GM23338 (cell line): ENCODE data around the gene SEC16A. TPM values are rescaled to one million over a fixed set of nuclear protein-coding genes. Genes with fewer than 3 reads are reported as not detected.

ENCODE experiments used
- ATAC-seq: fragments of 200-7000 bp; cut with Tn5 transposase; 3 replicates; pipeline ENCODE4 v1.9.1; 2020
- DNase-seq: peaks from one replicate; pipeline ENCODE4 v3.0.0-alpha.2; 2015; ENCODE audit warnings: low spot score
- H2AFZ ChIP-seq: fragments of 200-600 bp; sonication (generic); 2 replicates; pipeline ENCODE4 v1.8.0; 2016; ENCODE audit warnings: antibody characterized with exemption, mild to moderate bottlenecking, moderate library complexity
- H3F3A ChIP-seq: fragments of 200-600 bp; sonication (generic); replicated peaks from 2 replicates; pipeline ENCODE4 v1.8.0; 2017; ENCODE audit warnings: antibody characterized with exemption, mixed run types, low read depth
- H3K27ac ChIP-seq: fragments of 200-600 bp; sonication (generic); 2 replicates; pipeline ENCODE4 v1.6.1; 2016; ENCODE audit warnings: low read depth
- H3K27me3 ChIP-seq: fragments of 200-600 bp; sonication (generic); 2 replicates; pipeline ENCODE4 v1.8.0; 2016; ENCODE audit warnings: mild to moderate bottlenecking, mixed run types, moderate library complexity; ENCODE audit not compliant: insufficient read depth
- H3K36me3 ChIP-seq: fragments of 200-600 bp; sonication (generic); 2 replicates; pipeline ENCODE4 v1.8.0; 2016; ENCODE audit warnings: mild to moderate bottlenecking; ENCODE audit not compliant: insufficient read depth
- H3K4me1 ChIP-seq: fragments of 200-600 bp; sonication (generic); 2 replicates; pipeline ENCODE4 v1.8.0; 2016; ENCODE audit warnings: mild to moderate bottlenecking, moderate library complexity; ENCODE audit not compliant: insufficient read depth
- H3K4me2 ChIP-seq: fragments of 200-600 bp; sonication (generic); 2 replicates; pipeline ENCODE4 v1.7.1; 2017; ENCODE audit warnings: mixed run types
- H3K4me3 ChIP-seq: fragments of 200-600 bp; sonication (generic); 2 replicates; pipeline ENCODE4 v1.6.1; 2016; ENCODE audit warnings: mixed run types
- H3K79me2 ChIP-seq: fragments of 200-600 bp; sonication (generic); replicated peaks from 2 replicates; pipeline ENCODE4 v1.8.0; 2017; ENCODE audit warnings: mild to moderate bottlenecking; ENCODE audit not compliant: insufficient read depth
- H3K9me2 ChIP-seq: fragments of 200-600 bp; sonication (generic); 2 replicates; pipeline ENCODE4 v1.8.0; 2017; ENCODE audit not compliant: insufficient read depth
- H4K20me1 ChIP-seq: fragments of 200-600 bp; sonication (generic); replicated peaks from 2 replicates; pipeline ENCODE4 v1.8.0; 2017; ENCODE audit warnings: mild to moderate bottlenecking; ENCODE audit not compliant: insufficient read depth
- H3K27ac Mint-ChIP-seq: 2 replicates; pipeline ENCODE4 v1.8.0; 2020; ENCODE audit warnings: inconsistent platforms, mild to moderate bottlenecking, moderate library complexity, mixed read lengths
- H3K27me3 Mint-ChIP-seq: 3 replicates; pipeline ENCODE4 v1.8.0; 2022; ENCODE audit warnings: low read depth, mild to moderate bottlenecking, moderate library complexity, mixed read lengths, inconsistent platforms; ENCODE audit not compliant: insufficient read depth, poor library complexity
- H3K36me3 Mint-ChIP-seq: 3 replicates; pipeline ENCODE4 v1.8.0; 2021; ENCODE audit warnings: low read depth, mild to moderate bottlenecking, inconsistent platforms, moderate library complexity, mixed read lengths
- H3K4me1 Mint-ChIP-seq: 3 replicates; pipeline ENCODE4 v1.8.0; 2020; ENCODE audit warnings: mild to moderate bottlenecking, inconsistent platforms, mixed read lengths
- H3K4me3 Mint-ChIP-seq: 3 replicates; pipeline ENCODE4 v1.8.0; 2021; ENCODE audit warnings: moderate library complexity, mild to moderate bottlenecking, inconsistent platforms, mixed read lengths
- H3K9me3 Mint-ChIP-seq: 3 replicates; pipeline ENCODE4 v1.8.0; 2020; ENCODE audit warnings: moderate library complexity, mild to moderate bottlenecking, inconsistent platforms, mixed read lengths
- EZH2phosphoT487 ChIP-seq: fragments of 200-600 bp; sonication (generic); IDR thresholded peaks from one replicate; pipeline ENCODE4 v1.8.1; 2018; ENCODE audit warnings: antibody characterized with exemption; ENCODE audit not compliant: unreplicated experiment
- NANOG ChIP-seq: IDR thresholded peaks from 2 replicates; pipeline ENCODE4 v1.6.1; 2016; ENCODE audit warnings: antibody characterized with exemption, borderline replicate concordance
- ZNF114 ChIP-seq: fragments of 250-450 bp; sonication (Bioruptor Pico); IDR thresholded peaks from 2 replicates; pipeline ENCODE4 v1.5.0; 2020; ENCODE audit warnings: mild to moderate bottlenecking, moderate library complexity
- ZNF331 ChIP-seq: fragments of 250-450 bp; sonication (Bioruptor Pico); IDR thresholded peaks from 2 replicates; pipeline ENCODE4 v1.5.0; 2020; ENCODE audit warnings: low read depth, mild to moderate bottlenecking, moderate library complexity
- ZNF462 ChIP-seq: fragments of 250-450 bp; sonication (Bioruptor Pico); IDR thresholded peaks from 2 replicates; pipeline ENCODE4 v1.5.0; 2020; ENCODE audit warnings: mild to moderate bottlenecking, moderate library complexity
- polyA plus RNA-seq: library from polyadenylated mRNA; unstranded; fragments of >200 nt; fragmentation: Nextera tagmentation; extraction: Ambion mirVana; gene quantifications from 2 replicates; pipeline ENCODE4 v1.2.1, GENCODE V29; 2016
- total RNA-seq: library from RNA; depleted of rRNA; stranded (reverse); fragments of >200 nt; shearing (Covaris generic); gene quantifications from 2 replicates; pipeline ENCODE4 v1.2.3, GENCODE V29; 2014
- TF ChIP-seq, protein P1 (sequence below): IDR thresholded peaks from one replicate; pipeline ENCODE4 v1.6.1; 2018; ENCODE audit warnings: antibody characterized with exemption; ENCODE audit not compliant: unreplicated experiment

SEC16A gene
- total and polyA plus RNA-seq, 2 experiments from 2014 or later = 34.0 to 59.2 TPM

DNA sequence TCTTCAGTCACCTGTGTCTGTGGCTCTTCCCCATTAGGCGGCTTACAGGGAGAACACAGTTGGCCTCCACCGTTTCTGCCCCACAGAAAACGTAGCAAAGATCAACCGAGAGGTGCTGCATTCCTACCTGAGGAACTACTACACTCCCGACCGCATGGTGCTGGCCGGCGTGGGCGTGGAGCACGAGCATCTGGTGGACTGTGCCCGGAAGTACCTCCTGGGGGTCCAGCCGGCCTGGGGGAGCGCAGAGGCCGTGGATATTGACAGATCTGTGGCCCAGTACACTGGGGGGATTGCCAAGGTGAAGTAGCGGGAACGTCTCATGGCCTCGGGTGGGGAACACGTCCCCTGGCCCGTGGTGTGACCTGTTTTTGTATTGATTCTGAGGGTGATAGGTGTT, 65.9 kb downstream of the SEC16A start:
- H3K4me3 ChIP-seq = no peak overlapping the region
- Mint-ChIP-seq H3K27ac (no peak overlapping the region), H3K9me3 (no peaks in the 10 kb centered on the region), H3K36me3 (peaks cover 79% of the 10 kb centered on the region), H3K4me3 (no peak overlapping the region), H3K4me1 (no peaks in the 10 kb centered on the region; the same call in 2 of the 3 replicates), H3K27me3 (peaks cover 11% of the 10 kb centered on the region)
- peaks cover 10% of the 10 kb centered on the region; the same call in 1 of the 2 replicates for H3F3A ChIP-seq
- no peak overlapping the region for H3K4me2 ChIP-seq
- no peaks in the 10 kb centered on the region for H3K27me3 ChIP-seq
- no peaks in the 10 kb centered on the region for H3K9me2 ChIP-seq
- TF ChIP-seq NANOG = no peak
- TF ChIP-seq EZH2phosphoT487 = peak; percentile 40
- no peaks in the 10 kb centered on the region; the same call in 1 of the 2 replicates for H3K4me1 ChIP-seq
- peaks cover 28% of the 10 kb centered on the region for H3K36me3 ChIP-seq
- no peak overlapping the region for H2AFZ ChIP-seq
- H4K20me1 ChIP-seq = peaks cover 8% of the 10 kb centered on the region
- H3K27ac ChIP-seq = no peak overlapping the region
- peaks cover 30% of the 10 kb centered on the region for H3K79me2 ChIP-seq
- ATAC-seq = no peak
- DNase-seq = no peak

- Histone ChIP-seq H3K27ac (no peak overlapping the region), H3K4me1 (peaks cover 2% of the 10 kb centered on the region; the same call in 1 of the 2 replicates), H3K4me2 (no peak overlapping the region), H2AFZ (no peak overlapping the region), H3F3A (peaks cover 14% of the 10 kb centered on the region; the same call in 1 of the 2 replicates), H3K27me3 (no peaks in the 10 kb centered on the region), H3K79me2 (peaks cover 35% of the 10 kb centered on the region), H3K4me3 (no peak overlapping the region), H3K9me2 (no peaks in the 10 kb centered on the region), H4K20me1 (peaks cover 13% of the 10 kb centered on the region), H3K36me3 (peaks cover 30% of the 10 kb centered on the region)
- TF ChIP-seq ZNF331 (CRISPR knock-in tag) = no peak
- no peak for TF ChIP-seq ZNF114 (CRISPR knock-in tag)
- TF ChIP-seq, protein P1, sequence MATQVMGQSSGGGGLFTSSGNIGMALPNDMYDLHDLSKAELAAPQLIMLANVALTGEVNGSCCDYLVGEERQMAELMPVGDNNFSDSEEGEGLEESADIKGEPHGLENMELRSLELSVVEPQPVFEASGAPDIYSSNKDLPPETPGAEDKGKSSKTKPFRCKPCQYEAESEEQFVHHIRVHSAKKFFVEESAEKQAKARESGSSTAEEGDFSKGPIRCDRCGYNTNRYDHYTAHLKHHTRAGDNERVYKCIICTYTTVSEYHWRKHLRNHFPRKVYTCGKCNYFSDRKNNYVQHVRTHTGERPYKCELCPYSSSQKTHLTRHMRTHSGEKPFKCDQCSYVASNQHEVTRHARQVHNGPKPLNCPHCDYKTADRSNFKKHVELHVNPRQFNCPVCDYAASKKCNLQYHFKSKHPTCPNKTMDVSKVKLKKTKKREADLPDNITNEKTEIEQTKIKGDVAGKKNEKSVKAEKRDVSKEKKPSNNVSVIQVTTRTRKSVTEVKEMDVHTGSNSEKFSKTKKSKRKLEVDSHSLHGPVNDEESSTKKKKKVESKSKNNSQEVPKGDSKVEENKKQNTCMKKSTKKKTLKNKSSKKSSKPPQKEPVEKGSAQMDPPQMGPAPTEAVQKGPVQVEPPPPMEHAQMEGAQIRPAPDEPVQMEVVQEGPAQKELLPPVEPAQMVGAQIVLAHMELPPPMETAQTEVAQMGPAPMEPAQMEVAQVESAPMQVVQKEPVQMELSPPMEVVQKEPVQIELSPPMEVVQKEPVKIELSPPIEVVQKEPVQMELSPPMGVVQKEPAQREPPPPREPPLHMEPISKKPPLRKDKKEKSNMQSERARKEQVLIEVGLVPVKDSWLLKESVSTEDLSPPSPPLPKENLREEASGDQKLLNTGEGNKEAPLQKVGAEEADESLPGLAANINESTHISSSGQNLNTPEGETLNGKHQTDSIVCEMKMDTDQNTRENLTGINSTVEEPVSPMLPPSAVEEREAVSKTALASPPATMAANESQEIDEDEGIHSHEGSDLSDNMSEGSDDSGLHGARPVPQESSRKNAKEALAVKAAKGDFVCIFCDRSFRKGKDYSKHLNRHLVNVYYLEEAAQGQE = no peak
- no peak for TF ChIP-seq ZNF462 (CRISPR knock-in tag)
- Mint-ChIP-seq H3K36me3 (peaks cover 77% of the 10 kb centered on the region), H3K9me3 (no peaks in the 10 kb centered on the region), H3K27me3 (peaks cover 12% of the 10 kb centered on the region), H3K4me3 (no peak overlapping the region), H3K4me1 (peaks cover 2% of the 10 kb centered on the region), H3K27ac (no peak overlapping the region)
- ATAC-seq (no peak), DNase-seq (no peak)
These were observed 66.4 kb downstream of the SEC16A start for GRCh38 chr9:136416427-136416826.
